ENCODE data around the gene YBEY.

YBEY gene

GRCh38 chr21:46324390-46325072, 38.4 kb downstream of the YBEY start (continued):
- TF ChIP-seq ZSCAN23 (tag by site-specific recombination; IDR thresholded peaks at IDR 0.05) (no peak), BCL11A (tag by site-specific recombination; IDR thresholded peaks at IDR 0.05; ENCODE audit: low read depth) (no peak), ZNF660 (tag by site-specific recombination; IDR thresholded peaks at IDR 0.05) (no peak; the same call in 1 of the 2 replicates), ZNF114 (tag by site-specific recombination; IDR thresholded peaks at IDR 0.05) (no peak), ZNF174 (tag by site-specific recombination; IDR thresholded peaks at IDR 0.05) (no peak), ZNF426 (tag by site-specific recombination; IDR thresholded peaks at IDR 0.05) (no peak), ZNF133 (tag by site-specific recombination; IDR thresholded peaks at IDR 0.05) (no peak), ZFHX2 (tag by site-specific recombination; conservative IDR thresholded peaks at IDR 0.05) (0 out of 2 replicates have a peak, but pooled peaks have one; percentile 35), ZFP41 (tag by site-specific recombination; IDR thresholded peaks at IDR 0.05; ENCODE audit: borderline replicate concordance) (no peak), ZNF548 (tag by site-specific recombination; IDR thresholded peaks at IDR 0.05) (no peak), KLF1 (tag by site-specific recombination; IDR thresholded peaks at IDR 0.05) (peak; percentile 93), ZNF335 (tag by site-specific recombination; conservative IDR thresholded peaks at IDR 0.05) (peak; percentile 46; the same call in 1 of the 2 replicates), ZSCAN5A (tag by site-specific recombination; IDR thresholded peaks at IDR 0.05) (peak; percentile 90), GLIS2 (tag by site-specific recombination; IDR thresholded peaks at IDR 0.05) (peak; percentile 87), WT1 (tag by site-specific recombination; IDR thresholded peaks at IDR 0.05) (no peak; the same call in 1 of the 2 replicates), BCL6B (tag by site-specific recombination; IDR thresholded peaks at IDR 0.05) (no peak), ZNF366 (tag by site-specific recombination; conservative IDR thresholded peaks at IDR 0.05) (no peak), ZNF629 (tag by site-specific recombination; IDR thresholded peaks at IDR 0.05) (peak; percentile 1), ZNF510 (tag by site-specific recombination; IDR thresholded peaks at IDR 0.05; ENCODE audit: insufficient replicate concordance) (no peak), ZNF701 (tag by site-specific recombination; IDR thresholded peaks at IDR 0.05) (no peak), ZNF561 (tag by site-specific recombination; IDR thresholded peaks at IDR 0.05; ENCODE audit: borderline replicate concordance) (peak; percentile 27; the same call in 1 of the 2 replicates), ZNF544 (tag by site-specific recombination; IDR thresholded peaks at IDR 0.05) (no peak)
- TF ChIP-seq, protein P1, sequence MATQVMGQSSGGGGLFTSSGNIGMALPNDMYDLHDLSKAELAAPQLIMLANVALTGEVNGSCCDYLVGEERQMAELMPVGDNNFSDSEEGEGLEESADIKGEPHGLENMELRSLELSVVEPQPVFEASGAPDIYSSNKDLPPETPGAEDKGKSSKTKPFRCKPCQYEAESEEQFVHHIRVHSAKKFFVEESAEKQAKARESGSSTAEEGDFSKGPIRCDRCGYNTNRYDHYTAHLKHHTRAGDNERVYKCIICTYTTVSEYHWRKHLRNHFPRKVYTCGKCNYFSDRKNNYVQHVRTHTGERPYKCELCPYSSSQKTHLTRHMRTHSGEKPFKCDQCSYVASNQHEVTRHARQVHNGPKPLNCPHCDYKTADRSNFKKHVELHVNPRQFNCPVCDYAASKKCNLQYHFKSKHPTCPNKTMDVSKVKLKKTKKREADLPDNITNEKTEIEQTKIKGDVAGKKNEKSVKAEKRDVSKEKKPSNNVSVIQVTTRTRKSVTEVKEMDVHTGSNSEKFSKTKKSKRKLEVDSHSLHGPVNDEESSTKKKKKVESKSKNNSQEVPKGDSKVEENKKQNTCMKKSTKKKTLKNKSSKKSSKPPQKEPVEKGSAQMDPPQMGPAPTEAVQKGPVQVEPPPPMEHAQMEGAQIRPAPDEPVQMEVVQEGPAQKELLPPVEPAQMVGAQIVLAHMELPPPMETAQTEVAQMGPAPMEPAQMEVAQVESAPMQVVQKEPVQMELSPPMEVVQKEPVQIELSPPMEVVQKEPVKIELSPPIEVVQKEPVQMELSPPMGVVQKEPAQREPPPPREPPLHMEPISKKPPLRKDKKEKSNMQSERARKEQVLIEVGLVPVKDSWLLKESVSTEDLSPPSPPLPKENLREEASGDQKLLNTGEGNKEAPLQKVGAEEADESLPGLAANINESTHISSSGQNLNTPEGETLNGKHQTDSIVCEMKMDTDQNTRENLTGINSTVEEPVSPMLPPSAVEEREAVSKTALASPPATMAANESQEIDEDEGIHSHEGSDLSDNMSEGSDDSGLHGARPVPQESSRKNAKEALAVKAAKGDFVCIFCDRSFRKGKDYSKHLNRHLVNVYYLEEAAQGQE (tag by site-specific recombination; IDR thresholded peaks at IDR 0.05), result no peak
- TF ChIP-seq, protein P2, sequence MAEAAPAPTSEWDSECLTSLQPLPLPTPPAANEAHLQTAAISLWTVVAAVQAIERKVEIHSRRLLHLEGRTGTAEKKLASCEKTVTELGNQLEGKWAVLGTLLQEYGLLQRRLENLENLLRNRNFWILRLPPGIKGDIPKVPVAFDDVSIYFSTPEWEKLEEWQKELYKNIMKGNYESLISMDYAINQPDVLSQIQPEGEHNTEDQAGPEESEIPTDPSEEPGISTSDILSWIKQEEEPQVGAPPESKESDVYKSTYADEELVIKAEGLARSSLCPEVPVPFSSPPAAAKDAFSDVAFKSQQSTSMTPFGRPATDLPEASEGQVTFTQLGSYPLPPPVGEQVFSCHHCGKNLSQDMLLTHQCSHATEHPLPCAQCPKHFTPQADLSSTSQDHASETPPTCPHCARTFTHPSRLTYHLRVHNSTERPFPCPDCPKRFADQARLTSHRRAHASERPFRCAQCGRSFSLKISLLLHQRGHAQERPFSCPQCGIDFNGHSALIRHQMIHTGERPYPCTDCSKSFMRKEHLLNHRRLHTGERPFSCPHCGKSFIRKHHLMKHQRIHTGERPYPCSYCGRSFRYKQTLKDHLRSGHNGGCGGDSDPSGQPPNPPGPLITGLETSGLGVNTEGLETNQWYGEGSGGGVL (tag by site-specific recombination; IDR thresholded peaks at IDR 0.05), result no peak
- TF ChIP-seq, protein P3, sequence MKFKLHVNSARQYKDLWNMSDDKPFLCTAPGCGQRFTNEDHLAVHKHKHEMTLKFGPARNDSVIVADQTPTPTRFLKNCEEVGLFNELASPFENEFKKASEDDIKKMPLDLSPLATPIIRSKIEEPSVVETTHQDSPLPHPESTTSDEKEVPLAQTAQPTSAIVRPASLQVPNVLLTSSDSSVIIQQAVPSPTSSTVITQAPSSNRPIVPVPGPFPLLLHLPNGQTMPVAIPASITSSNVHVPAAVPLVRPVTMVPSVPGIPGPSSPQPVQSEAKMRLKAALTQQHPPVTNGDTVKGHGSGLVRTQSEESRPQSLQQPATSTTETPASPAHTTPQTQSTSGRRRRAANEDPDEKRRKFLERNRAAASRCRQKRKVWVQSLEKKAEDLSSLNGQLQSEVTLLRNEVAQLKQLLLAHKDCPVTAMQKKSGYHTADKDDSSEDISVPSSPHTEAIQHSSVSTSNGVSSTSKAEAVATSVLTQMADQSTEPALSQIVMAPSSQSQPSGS (tag by site-specific recombination; IDR thresholded peaks at IDR 0.05; ENCODE audit: low read depth), result no peak
- TF ChIP-seq, protein P4, sequence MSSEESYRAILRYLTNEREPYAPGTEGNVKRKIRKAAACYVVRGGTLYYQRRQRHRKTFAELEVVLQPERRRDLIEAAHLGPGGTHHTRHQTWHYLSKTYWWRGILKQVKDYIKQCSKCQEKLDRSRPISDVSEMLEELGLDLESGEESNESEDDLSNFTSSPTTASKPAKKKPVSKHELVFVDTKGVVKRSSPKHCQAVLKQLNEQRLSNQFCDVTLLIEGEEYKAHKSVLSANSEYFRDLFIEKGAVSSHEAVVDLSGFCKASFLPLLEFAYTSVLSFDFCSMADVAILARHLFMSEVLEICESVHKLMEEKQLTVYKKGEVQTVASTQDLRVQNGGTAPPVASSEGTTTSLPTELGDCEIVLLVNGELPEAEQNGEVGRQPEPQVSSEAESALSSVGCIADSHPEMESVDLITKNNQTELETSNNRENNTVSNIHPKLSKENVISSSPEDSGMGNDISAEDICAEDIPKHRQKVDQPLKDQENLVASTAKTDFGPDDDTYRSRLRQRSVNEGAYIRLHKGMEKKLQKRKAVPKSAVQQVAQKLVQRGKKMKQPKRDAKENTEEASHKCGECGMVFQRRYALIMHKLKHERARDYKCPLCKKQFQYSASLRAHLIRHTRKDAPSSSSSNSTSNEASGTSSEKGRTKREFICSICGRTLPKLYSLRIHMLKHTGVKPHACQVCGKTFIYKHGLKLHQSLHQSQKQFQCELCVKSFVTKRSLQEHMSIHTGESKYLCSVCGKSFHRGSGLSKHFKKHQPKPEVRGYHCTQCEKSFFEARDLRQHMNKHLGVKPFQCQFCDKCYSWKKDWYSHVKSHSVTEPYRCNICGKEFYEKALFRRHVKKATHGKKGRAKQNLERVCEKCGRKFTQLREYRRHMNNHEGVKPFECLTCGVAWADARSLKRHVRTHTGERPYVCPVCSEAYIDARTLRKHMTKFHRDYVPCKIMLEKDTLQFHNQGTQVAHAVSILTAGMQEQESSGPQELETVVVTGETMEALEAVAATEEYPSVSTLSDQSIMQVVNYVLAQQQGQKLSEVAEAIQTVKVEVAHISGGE (tag by site-specific recombination; conservative IDR thresholded peaks at IDR 0.05; ENCODE audit: low read depth), result peak; percentile 65
